Peyer's patch (tissue), 4 donors: ENCODE measurements around the gene MILR1.

Source experiments
- CTCF ChIP-seq, 6 experiments: fragments of 450-650 bp in 4 of 6; fragments of 200-600 bp in 2 of 6; sonication (generic) in 1 of 6; IDR thresholded peaks; one replicate each; pipeline ENCODE4 v1.5.1; 2017 to 2019; ENCODE audit warnings: antibody characterized with exemption in 6 of 6, mild to moderate bottlenecking in 3 of 6, moderate library complexity in 1 of 6
- POLR2A ChIP-seq, 2 donors: fragments of 450-650 bp; IDR thresholded peaks; one replicate each; pipeline ENCODE4 v1.5.1; 2017; ENCODE audit warnings: antibody characterized with exemption in 2 of 2, mild to moderate bottlenecking in 2 of 2, moderate library complexity in 2 of 2

- no peak for TF ChIP-seq CTCF (IDR thresholded peaks at IDR 0.05)
- peak; percentile 97 to 99 for TF ChIP-seq POLR2A (IDR thresholded peaks at IDR 0.05)
Observed at GRCh38 chr17:64506201-64506575, 57.3 kb downstream of the MILR1 start, which contains the start of gene DDX5.
